ENCODE data around the gene PRSS53.

DNA sequence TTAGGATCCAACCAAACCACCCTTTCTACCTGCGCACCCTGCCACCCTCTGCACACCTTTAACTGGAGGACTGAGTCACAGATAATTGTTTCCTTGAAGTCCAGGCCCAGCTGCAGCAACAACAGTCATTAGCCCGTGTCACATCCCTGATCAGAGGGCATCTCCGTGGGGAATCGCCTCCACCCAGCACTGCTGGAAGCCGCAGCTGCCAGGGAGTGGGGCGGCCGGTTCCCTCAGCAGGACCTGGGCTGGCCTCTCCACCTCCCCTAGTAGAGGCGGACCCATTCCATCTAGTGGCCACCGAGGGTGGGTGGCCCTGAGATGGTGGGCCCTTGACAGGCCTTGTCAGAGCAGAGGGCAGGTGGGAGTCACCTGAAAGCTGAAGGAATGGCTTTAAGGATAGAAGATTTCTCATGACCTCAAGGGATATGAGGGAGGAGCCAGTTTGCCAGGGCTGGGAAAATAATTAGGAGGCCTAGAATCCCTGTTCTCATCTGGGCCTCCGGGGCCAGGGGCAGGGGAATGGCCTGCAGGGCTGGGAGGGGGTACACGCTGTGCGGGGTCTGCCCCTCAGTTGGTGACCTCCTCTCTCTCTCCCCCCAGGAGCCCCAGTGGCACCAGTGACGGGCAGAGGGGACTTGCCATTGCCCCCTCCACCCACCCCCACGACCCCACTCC lies 6.2 kb downstream of the PRSS53 start:
- TF ChIP-seq, protein P1, sequence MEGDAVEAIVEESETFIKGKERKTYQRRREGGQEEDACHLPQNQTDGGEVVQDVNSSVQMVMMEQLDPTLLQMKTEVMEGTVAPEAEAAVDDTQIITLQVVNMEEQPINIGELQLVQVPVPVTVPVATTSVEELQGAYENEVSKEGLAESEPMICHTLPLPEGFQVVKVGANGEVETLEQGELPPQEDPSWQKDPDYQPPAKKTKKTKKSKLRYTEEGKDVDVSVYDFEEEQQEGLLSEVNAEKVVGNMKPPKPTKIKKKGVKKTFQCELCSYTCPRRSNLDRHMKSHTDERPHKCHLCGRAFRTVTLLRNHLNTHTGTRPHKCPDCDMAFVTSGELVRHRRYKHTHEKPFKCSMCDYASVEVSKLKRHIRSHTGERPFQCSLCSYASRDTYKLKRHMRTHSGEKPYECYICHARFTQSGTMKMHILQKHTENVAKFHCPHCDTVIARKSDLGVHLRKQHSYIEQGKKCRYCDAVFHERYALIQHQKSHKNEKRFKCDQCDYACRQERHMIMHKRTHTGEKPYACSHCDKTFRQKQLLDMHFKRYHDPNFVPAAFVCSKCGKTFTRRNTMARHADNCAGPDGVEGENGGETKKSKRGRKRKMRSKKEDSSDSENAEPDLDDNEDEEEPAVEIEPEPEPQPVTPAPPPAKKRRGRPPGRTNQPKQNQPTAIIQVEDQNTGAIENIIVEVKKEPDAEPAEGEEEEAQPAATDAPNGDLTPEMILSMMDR (IDR thresholded peaks at IDR 0.05) = no peak
- TF ChIP-seq POLR2A (IDR thresholded peaks at IDR 0.05) = no peak
- TF ChIP-seq POLR2AphosphoS5 (IDR thresholded peaks at IDR 0.05) = no peak
- TF ChIP-seq EP300 (IDR thresholded peaks at IDR 0.05) = no peak

Data from sigmoid colon (tissue), 4 donors.